SW 1271 (cell line): ENCODE results near the gene MAP3K20.
"Not testable (repeated sequence)": the region's sequence is repeated elsewhere in the genome, so short reads cannot be mapped to it uniquely, and the experiment has no call there.

Source experiments
- DNase-seq, 2 experiments: peaks; one replicate each; lab custom pipeline; 2025; lab: John Stamatoyannopoulos, UW

The MAP3K20 gene

GRCh38 chr2:173279527-173279868 lies 203.9 kb downstream of the MAP3K20 start:
- DNase-seq, result no peak

- no peak for DNase-seq
These were observed 205.2 kb downstream of the MAP3K20 start for GRCh38 chr2:173280853-173281252.

- not testable (repeated sequence) for DNase-seq
These were observed 206.3 kb downstream of the MAP3K20 start for GRCh38 chr2:173281898-173282297.

GRCh38 chr2:173282795-173283545 lies 207.3 kb downstream of the MAP3K20 start:
- no peak for DNase-seq

- DNase-seq, result peak in 1 of 2 experiments; percentile 5
These were observed 210.6 kb downstream of the MAP3K20 start for GRCh38 chr2:173286153-173286809.

- DNase-seq, result no peak
These were observed 211.9 kb downstream of the MAP3K20 start for GRCh38 chr2:173287594-173287993.

GRCh38 chr2:173288561-173288960 lies 212.9 kb downstream of the MAP3K20 start:
- DNase-seq, result no peak

- no peak for DNase-seq
These were observed 214.4 kb downstream of the MAP3K20 start for GRCh38 chr2:173290046-173290445.

GRCh38 chr2:173290518-173290917 lies 214.9 kb downstream of the MAP3K20 start:
- DNase-seq, result no peak

- no peak for DNase-seq
These were observed 215.8 kb downstream of the MAP3K20 start for GRCh38 chr2:173291412-173291811.

- DNase-seq, result no peak
These were observed 220.6 kb downstream of the MAP3K20 start for GRCh38 chr2:173296235-173296634.

GRCh38 chr2:173298536-173299097 lies 223.0 kb downstream of the MAP3K20 start:
- DNase-seq, result no peak

- DNase-seq, result no peak
These were observed 224.1 kb downstream of the MAP3K20 start for GRCh38 chr2:173299764-173300163.

GRCh38 chr2:173300458-173300857 lies 224.8 kb downstream of the MAP3K20 start:
- no peak for DNase-seq

GRCh38 chr2:173301549-173301948 lies 225.9 kb downstream of the MAP3K20 start:
- not testable (repeated sequence) for DNase-seq

GRCh38 chr2:173305303-173305702 lies 229.7 kb downstream of the MAP3K20 start:
- DNase-seq, result no peak

GRCh38 chr2:173307293-173307692 lies 231.6 kb downstream of the MAP3K20 start:
- no peak for DNase-seq

- DNase-seq, result not testable (repeated sequence)
These were observed 233.7 kb downstream of the MAP3K20 start for GRCh38 chr2:173309370-173309769.

GRCh38 chr2:173311844-173312606 lies 236.4 kb downstream of the MAP3K20 start:
- no peak for DNase-seq
